ENCODE results near the gene LYPD1.

DNA sequence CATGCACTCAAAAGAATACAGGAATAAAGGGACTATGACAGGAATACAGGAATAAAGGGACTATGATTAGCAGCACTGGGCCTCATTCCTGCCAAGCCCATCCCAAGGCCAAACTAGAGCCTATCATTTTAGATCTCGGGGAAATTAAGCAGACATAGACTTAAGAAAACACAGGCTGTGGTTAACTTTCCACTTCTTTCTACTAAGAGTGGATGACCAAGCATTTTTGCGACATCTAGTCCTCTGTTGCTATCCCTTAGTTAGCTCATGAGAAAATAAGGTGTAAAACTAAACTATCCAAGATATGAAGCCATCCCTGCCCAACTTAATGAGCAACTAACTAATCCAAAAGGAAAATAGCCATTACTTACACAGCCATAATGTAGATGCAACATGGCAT lies 5.9 kb downstream of the LYPD1 start:
- TF ChIP-seq, protein P1, sequence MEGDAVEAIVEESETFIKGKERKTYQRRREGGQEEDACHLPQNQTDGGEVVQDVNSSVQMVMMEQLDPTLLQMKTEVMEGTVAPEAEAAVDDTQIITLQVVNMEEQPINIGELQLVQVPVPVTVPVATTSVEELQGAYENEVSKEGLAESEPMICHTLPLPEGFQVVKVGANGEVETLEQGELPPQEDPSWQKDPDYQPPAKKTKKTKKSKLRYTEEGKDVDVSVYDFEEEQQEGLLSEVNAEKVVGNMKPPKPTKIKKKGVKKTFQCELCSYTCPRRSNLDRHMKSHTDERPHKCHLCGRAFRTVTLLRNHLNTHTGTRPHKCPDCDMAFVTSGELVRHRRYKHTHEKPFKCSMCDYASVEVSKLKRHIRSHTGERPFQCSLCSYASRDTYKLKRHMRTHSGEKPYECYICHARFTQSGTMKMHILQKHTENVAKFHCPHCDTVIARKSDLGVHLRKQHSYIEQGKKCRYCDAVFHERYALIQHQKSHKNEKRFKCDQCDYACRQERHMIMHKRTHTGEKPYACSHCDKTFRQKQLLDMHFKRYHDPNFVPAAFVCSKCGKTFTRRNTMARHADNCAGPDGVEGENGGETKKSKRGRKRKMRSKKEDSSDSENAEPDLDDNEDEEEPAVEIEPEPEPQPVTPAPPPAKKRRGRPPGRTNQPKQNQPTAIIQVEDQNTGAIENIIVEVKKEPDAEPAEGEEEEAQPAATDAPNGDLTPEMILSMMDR (IDR thresholded peaks at IDR 0.05), result no peak
- no peak for TF ChIP-seq POLR2AphosphoS5 (IDR thresholded peaks at IDR 0.05)
